WTC11 (cell line): ENCODE data around the gene RASAL2. TPM values are rescaled to one million over a fixed set of nuclear protein-coding genes. Genes with fewer than 3 reads are reported as not detected.

Experiments used
- ATAC-seq: fragments of 200-7000 bp; cut with Tn5 transposase; 2 replicates; pipeline ENCODE4 v1.10.0; 2021; ENCODE audit warnings: mild to moderate bottlenecking, moderate library complexity
- CTCF ChIA-PET: fragments of 300-600 bp; sonication (Branson Sonifier 250); formaldehyde crosslinking; loops from one replicate; lab custom pipeline; 2021; ENCODE audit warnings: antibody characterized with exemption; lab: Charles Lee
- POLR2A ChIA-PET: fragments of 350-600 bp; sonication (Branson Sonifier 250); formaldehyde crosslinking; loops from one replicate; lab custom pipeline; 2021; ENCODE audit warnings: antibody characterized with exemption; lab: Charles Lee
- DNase-seq: peaks from one replicate; pipeline ENCODE4 v3.0.0; 2021; ENCODE audit warnings: low spot score
- H3K27ac Mint-ChIP-seq: 2 replicates; pipeline ENCODE4 v1.8.0; 2021; ENCODE audit warnings: mixed read lengths
- H3K27me3 Mint-ChIP-seq: 2 replicates; pipeline ENCODE4 v1.8.0; 2021; ENCODE audit warnings: low read depth, mild to moderate bottlenecking, moderate library complexity, mixed read lengths
- H3K36me3 Mint-ChIP-seq: 2 replicates; pipeline ENCODE4 v1.8.0; 2021; ENCODE audit warnings: mixed read lengths
- H3K4me1 Mint-ChIP-seq: 2 replicates; pipeline ENCODE4 v1.8.0; 2022; ENCODE audit warnings: mixed read lengths
- H3K4me3 Mint-ChIP-seq: 2 replicates; pipeline ENCODE4 v1.8.0; 2021; ENCODE audit warnings: mild to moderate bottlenecking, moderate library complexity, mixed read lengths
- H3K9me3 Mint-ChIP-seq: 2 replicates; pipeline ENCODE4 v1.8.0; 2021; ENCODE audit warnings: mixed read lengths
- ARID4B ChIP-seq: sonication (generic); formaldehyde crosslinking; IDR thresholded peaks from 2 replicates; pipeline ENCODE4 v1.8.0; 2023; ENCODE audit warnings: missing genetic modification reagents, mild to moderate bottlenecking, borderline replicate concordance
- CREB1 ChIP-seq: sonication (generic); formaldehyde crosslinking; IDR thresholded peaks from 2 replicates; pipeline ENCODE4 v1.8.0; 2023; ENCODE audit warnings: mild to moderate bottlenecking, missing genetic modification reagents
- E2F5 ChIP-seq: sonication (generic); formaldehyde crosslinking; IDR thresholded peaks from 2 replicates; pipeline ENCODE4 v1.8.1; 2022; ENCODE audit warnings: mild to moderate bottlenecking, moderate library complexity, missing genetic modification reagents
- FOXJ3 ChIP-seq: sonication (generic); formaldehyde crosslinking; IDR thresholded peaks from 2 replicates; pipeline ENCODE4 v1.9.0; 2021; ENCODE audit warnings: missing genetic modification reagents, mild to moderate bottlenecking, borderline replicate concordance
- GTF2I ChIP-seq: fragments of 250-450 bp; sonication (Bioruptor Pico); conservative IDR thresholded peaks from 2 replicates; pipeline ENCODE4 v1.4.0; 2021; ENCODE audit warnings: mild to moderate bottlenecking
- MXD4 ChIP-seq: fragments of 250-450 bp; sonication (Bioruptor Pico); IDR thresholded peaks from 2 replicates; pipeline ENCODE4 v1.8.0; 2021; ENCODE audit warnings: mild to moderate bottlenecking, moderate library complexity, borderline replicate concordance
- NR3C1 ChIP-seq: sonication (generic); formaldehyde crosslinking; conservative IDR thresholded peaks from 2 replicates; pipeline ENCODE4 v1.8.1; 2023; ENCODE audit warnings: low read depth, mild to moderate bottlenecking, missing genetic modification reagents
- OVOL2 ChIP-seq: fragments of 250-450 bp; sonication (Bioruptor Pico); IDR thresholded peaks from 2 replicates; pipeline ENCODE4 v1.9.0; 2021; ENCODE audit warnings: mild to moderate bottlenecking, borderline replicate concordance
- RORB ChIP-seq: fragments of 250-450 bp; sonication (Bioruptor Pico); IDR thresholded peaks from 2 replicates; pipeline ENCODE4 v1.9.0; 2021; ENCODE audit warnings: mild to moderate bottlenecking
- SP1 ChIP-seq: sonication (generic); formaldehyde crosslinking; conservative IDR thresholded peaks from 2 replicates; pipeline ENCODE4 v1.8.1; 2022; ENCODE audit warnings: missing genetic modification reagents
- TEAD1 ChIP-seq: sonication (generic); formaldehyde crosslinking; IDR thresholded peaks from 2 replicates; pipeline ENCODE4 v1.8.0; 2022; ENCODE audit warnings: mild to moderate bottlenecking, missing genetic modification reagents
- ZNF232 ChIP-seq: sonication (generic); formaldehyde crosslinking; IDR thresholded peaks from 2 replicates; pipeline ENCODE4 v1.8.0; 2022; ENCODE audit warnings: mild to moderate bottlenecking, missing genetic modification reagents
- ZNF281 ChIP-seq: sonication (generic); formaldehyde crosslinking; IDR thresholded peaks from 2 replicates; pipeline ENCODE4 v1.8.0; 2023; ENCODE audit warnings: mild to moderate bottlenecking, missing genetic modification reagents
- ZNF317 ChIP-seq: sonication (generic); formaldehyde crosslinking; IDR thresholded peaks from 2 replicates; pipeline ENCODE4 v1.8.1; 2023; ENCODE audit warnings: low read depth, mild to moderate bottlenecking, moderate library complexity, missing genetic modification reagents, borderline replicate concordance
- ZNF396 ChIP-seq: fragments of 250-450 bp; sonication (Bioruptor Pico); IDR thresholded peaks from 2 replicates; pipeline ENCODE4 v1.8.0; 2021; ENCODE audit warnings: mild to moderate bottlenecking, moderate library complexity, borderline replicate concordance
- ZNF423 ChIP-seq: fragments of 250-450 bp; sonication (Bioruptor Pico); IDR thresholded peaks from 2 replicates; pipeline ENCODE4 v2.1.2; 2022; ENCODE audit warnings: mild to moderate bottlenecking, moderate library complexity
- total RNA-seq: library from RNA; stranded (reverse); gene quantifications from 3 replicates; pipeline ENCODE4 v1.2.3, GENCODE V29; 2021
- TF ChIP-seq, protein P1 (sequence below): fragments of 200-600 bp; IDR thresholded peaks from 2 replicates; pipeline ENCODE4 v1.8.0; 2022; ENCODE audit warnings: antibody characterized with exemption
- TF ChIP-seq, protein P2 (sequence below): sonication (generic); formaldehyde crosslinking; IDR thresholded peaks from 2 replicates; pipeline ENCODE4 v1.8.1; 2022; ENCODE audit warnings: missing genetic modification reagents, borderline replicate concordance
- TF ChIP-seq, protein P3 (sequence below): sonication (generic); formaldehyde crosslinking; IDR thresholded peaks from 2 replicates; pipeline ENCODE4 v1.8.0; 2022; ENCODE audit warnings: mild to moderate bottlenecking, missing genetic modification reagents

Gene RASAL2
- total RNA-seq, 1 experiment from 2014 or later = 29.5 TPM

DNA sequence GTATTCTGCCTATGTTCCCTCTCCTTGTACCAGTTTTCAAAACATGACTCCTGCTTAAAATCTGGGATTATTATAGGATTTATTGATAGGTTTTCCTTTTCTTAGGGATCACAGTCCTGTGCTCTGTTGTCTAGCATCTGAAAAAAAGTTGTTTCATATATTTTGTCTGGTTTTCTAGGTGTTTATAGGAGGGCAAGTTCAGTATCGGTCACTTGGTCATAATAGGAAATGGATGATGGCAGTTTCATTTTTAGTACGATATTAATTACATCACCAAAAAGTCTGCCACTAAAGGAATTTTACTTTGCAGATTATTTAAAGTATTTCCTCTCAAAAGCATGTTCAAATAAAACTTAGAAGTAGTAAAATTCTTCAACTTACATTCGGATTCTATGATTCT lies 94.4 kb downstream of the RASAL2 start:
- Mint-ChIP-seq H3K36me3 (no peaks in the 10 kb centered on the region), H3K27ac (peak overlapping the region; percentile 17; the same call in 1 of the 2 replicates), H3K9me3 (no peaks in the 10 kb centered on the region), H3K27me3 (no peaks in the 10 kb centered on the region), H3K4me3 (no peak overlapping the region), H3K4me1 (peaks cover 17% of the 10 kb centered on the region)
- ChIA-PET POLR2A (no interaction called here), CTCF (interaction anchor here (0.7 to 1.1 kb wide), 3 partner anchors 94 to 156 kb away, joined by 3 to 6 read pairs (median 4); partner anchors contain the start of gene RASAL2)
- TF ChIP-seq CREB1 (no peak), TEAD1 (no peak), OVOL2 (CRISPR knock-in tag) (no peak), RORB (CRISPR knock-in tag) (no peak), SP1 (CRISPR knock-in tag) (no peak), MXD4 (CRISPR knock-in tag) (no peak), NR3C1 (CRISPR knock-in tag) (no peak), GTF2I (no peak), ZNF232 (CRISPR knock-in tag) (no peak)
- no peak for DNase-seq
- no peak for ATAC-seq

DNA sequence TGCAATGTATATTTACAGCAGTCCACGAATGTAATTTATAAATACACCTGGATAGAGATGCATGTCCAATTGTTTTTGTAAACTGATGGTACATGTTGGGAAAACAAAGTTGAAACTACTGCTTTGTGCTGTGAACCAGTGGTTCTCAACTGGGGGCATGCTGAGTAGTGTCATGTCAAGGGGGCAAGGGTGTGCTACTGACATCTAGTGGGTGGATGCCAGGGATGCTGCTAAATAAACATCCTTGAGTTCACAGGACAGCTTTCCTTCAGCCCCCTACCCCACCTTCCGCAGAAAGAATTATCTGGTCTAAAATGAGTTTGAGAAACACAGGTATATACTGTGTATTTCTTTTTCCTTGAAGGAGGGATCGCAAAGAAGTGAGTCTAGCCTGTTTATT lies 95.9 kb downstream of the RASAL2 start:
- no peak for TF ChIP-seq E2F5 (CRISPR knock-in tag)
- TF ChIP-seq, protein P1, sequence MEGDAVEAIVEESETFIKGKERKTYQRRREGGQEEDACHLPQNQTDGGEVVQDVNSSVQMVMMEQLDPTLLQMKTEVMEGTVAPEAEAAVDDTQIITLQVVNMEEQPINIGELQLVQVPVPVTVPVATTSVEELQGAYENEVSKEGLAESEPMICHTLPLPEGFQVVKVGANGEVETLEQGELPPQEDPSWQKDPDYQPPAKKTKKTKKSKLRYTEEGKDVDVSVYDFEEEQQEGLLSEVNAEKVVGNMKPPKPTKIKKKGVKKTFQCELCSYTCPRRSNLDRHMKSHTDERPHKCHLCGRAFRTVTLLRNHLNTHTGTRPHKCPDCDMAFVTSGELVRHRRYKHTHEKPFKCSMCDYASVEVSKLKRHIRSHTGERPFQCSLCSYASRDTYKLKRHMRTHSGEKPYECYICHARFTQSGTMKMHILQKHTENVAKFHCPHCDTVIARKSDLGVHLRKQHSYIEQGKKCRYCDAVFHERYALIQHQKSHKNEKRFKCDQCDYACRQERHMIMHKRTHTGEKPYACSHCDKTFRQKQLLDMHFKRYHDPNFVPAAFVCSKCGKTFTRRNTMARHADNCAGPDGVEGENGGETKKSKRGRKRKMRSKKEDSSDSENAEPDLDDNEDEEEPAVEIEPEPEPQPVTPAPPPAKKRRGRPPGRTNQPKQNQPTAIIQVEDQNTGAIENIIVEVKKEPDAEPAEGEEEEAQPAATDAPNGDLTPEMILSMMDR = peak; percentile 24; the same call in 1 of the 2 replicates
- H3K36me3 Mint-ChIP-seq = no peaks in the 10 kb centered on the region
- no peaks in the 10 kb centered on the region for H3K9me3 Mint-ChIP-seq
- CTCF ChIA-PET = interaction anchor here (1.0 to 3.5 kb wide), 7 partner anchors 11 to 241 kb away, joined by 3 to 28 read pairs (median 6); no protein-coding TSS in a partner anchor
- peaks cover 21% of the 10 kb centered on the region for H3K4me1 Mint-ChIP-seq
- H3K4me3 Mint-ChIP-seq = no peak overlapping the region
- DNase-seq = peak; percentile 66
- no peaks in the 10 kb centered on the region for H3K27me3 Mint-ChIP-seq
- peak; percentile 99 for ATAC-seq
- H3K27ac Mint-ChIP-seq = no peak overlapping the region
- POLR2A ChIA-PET = no interaction called here

DNA sequence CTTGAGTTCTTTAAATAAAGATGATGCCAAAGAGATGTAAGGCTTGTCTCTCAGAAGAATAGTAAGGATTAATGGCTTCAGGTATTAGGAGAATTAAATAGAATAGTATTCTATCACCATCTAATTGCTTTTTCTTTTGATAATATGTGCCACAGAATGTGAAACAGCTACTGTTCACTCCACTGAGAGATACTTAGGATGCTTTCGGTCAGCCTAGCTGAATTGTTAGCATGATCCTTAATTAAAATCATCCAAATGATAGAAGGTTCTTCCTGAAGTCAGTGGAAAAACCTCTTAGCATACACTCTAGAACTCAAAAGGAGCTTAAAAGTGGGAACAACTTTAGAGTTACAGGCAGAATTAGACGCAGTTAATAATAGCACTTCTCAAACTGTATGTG lies 97.0 kb downstream of the RASAL2 start:
- no peaks in the 10 kb centered on the region for H3K36me3 Mint-ChIP-seq

More for the DNA sequence above, 97.0 kb downstream of the RASAL2 start:
- Mint-ChIP-seq H3K4me3 (no peak overlapping the region), H3K9me3 (no peaks in the 10 kb centered on the region), H3K27me3 (no peaks in the 10 kb centered on the region), H3K27ac (no peak overlapping the region), H3K4me1 (peaks cover 21% of the 10 kb centered on the region)
- TF ChIP-seq ZNF423 (CRISPR knock-in tag) (no peak), FOXJ3 (CRISPR knock-in tag) (no peak), ZNF396 (no peak), ZNF317 (CRISPR knock-in tag) (no peak), ZNF281 (CRISPR knock-in tag) (no peak), ARID4B (CRISPR knock-in tag) (no peak)
- TF ChIP-seq, protein P2, sequence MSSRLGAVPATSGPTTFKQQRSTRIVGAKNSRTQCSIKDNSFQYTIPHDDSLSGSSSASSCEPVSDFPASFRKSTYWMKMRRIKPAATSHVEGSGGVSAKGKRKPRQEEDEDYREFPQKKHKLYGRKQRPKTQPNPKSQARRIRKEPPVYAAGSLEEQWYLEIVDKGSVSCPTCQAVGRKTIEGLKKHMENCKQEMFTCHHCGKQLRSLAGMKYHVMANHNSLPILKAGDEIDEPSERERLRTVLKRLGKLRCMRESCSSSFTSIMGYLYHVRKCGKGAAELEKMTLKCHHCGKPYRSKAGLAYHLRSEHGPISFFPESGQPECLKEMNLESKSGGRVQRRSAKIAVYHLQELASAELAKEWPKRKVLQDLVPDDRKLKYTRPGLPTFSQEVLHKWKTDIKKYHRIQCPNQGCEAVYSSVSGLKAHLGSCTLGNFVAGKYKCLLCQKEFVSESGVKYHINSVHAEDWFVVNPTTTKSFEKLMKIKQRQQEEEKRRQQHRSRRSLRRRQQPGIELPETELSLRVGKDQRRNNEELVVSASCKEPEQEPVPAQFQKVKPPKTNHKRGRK = no peak
- TF ChIP-seq, protein P3, sequence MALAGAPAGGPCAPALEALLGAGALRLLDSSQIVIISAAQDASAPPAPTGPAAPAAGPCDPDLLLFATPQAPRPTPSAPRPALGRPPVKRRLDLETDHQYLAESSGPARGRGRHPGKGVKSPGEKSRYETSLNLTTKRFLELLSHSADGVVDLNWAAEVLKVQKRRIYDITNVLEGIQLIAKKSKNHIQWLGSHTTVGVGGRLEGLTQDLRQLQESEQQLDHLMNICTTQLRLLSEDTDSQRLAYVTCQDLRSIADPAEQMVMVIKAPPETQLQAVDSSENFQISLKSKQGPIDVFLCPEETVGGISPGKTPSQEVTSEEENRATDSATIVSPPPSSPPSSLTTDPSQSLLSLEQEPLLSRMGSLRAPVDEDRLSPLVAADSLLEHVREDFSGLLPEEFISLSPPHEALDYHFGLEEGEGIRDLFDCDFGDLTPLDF (CRISPR knock-in tag) = no peak
- POLR2A ChIA-PET = no interaction called here
- ATAC-seq = no peak
- CTCF ChIA-PET = interaction anchor here (1.0 to 3.5 kb wide), 4 partner anchors 50 to 159 kb away, joined by 3 to 28 read pairs (median 6); no protein-coding TSS in a partner anchor
- no peak for DNase-seq
